Activated CD4-positive, alpha-beta memory T cell treated with anti-CD3 and anti-CD28 coated beads, Interleukin-2, amount 10 ng/mL, durations not matched to agents 7 days and 5 days (primary cell): ENCODE measurements around the gene UGT2B11. TPM values are rescaled to one million over a fixed set of nuclear protein-coding genes. Genes with fewer than 3 reads are reported as not detected.

Source experiments
- CTCF ChIA-PET: fragments of 350-600 bp; sonication (Branson Sonifier 250); formaldehyde crosslinking; loops from one replicate; lab custom pipeline; 2021; ENCODE audit warnings: antibody characterized with exemption, inconsistent platforms; lab: Charles Lee
- POLR2A ChIA-PET: fragments of 350-600 bp; sonication (Branson Sonifier 250); formaldehyde crosslinking; loops from one replicate; lab custom pipeline; 2021; ENCODE audit warnings: antibody characterized with exemption; lab: Charles Lee
- DNase-seq: peaks from one replicate; pipeline ENCODE4 v3.0.0-alpha.2; 2020
- H3K27ac Mint-ChIP-seq: one replicate; pipeline ENCODE4 v1.8.0; 2021; ENCODE audit warnings: mild to moderate bottlenecking, mixed read lengths
- H3K27me3 Mint-ChIP-seq: one replicate; pipeline ENCODE4 v1.8.0; 2021; ENCODE audit warnings: mixed read lengths
- H3K36me3 Mint-ChIP-seq: one replicate; pipeline ENCODE4 v1.8.0; 2021; ENCODE audit warnings: low read depth, mixed read lengths
- H3K4me1 Mint-ChIP-seq: one replicate; pipeline ENCODE4 v1.8.0; 2021; ENCODE audit warnings: mixed read lengths
- H3K4me3 Mint-ChIP-seq: one replicate; pipeline ENCODE4 v1.8.0; 2021; ENCODE audit warnings: mild to moderate bottlenecking, mixed read lengths
- H3K9me3 Mint-ChIP-seq: one replicate; pipeline ENCODE4 v1.8.0; 2021; ENCODE audit warnings: mixed read lengths
- total RNA-seq, 2 experiments: library from RNA; stranded (reverse); gene quantifications; one replicate each; pipeline ENCODE4 v1.2.3, GENCODE V29; 2021

Gene UGT2B11
- total RNA-seq, 2 experiments from 2014 or later = not detected

DNA sequence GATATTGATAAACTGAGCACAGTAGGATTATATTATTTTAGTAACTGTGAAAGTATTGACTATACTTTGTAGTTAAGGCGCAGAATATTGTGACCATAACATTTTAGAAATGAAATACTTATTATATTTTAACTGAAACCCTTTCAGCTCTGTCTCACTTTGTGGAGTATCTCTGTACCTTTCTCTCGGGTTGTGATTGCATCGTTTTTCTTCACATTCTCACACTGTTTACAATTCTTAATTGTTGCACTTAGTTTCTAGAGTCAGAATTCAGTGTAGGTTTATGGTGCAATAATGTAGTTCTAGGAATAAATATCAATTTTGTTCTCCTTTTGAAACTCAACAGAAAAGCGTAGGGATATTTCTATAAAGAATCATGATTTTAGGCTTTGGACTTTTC, 60.5 kb downstream of the UGT2B11 start:
- ChIA-PET CTCF (no interaction called here), POLR2A (no interaction called here)
- Mint-ChIP-seq H3K27me3 (no peaks in the 10 kb centered on the region), H3K4me1 (no peaks in the 10 kb centered on the region), H3K36me3 (no peaks in the 10 kb centered on the region), H3K4me3 (no peak overlapping the region), H3K27ac (no peak overlapping the region), H3K9me3 (no peaks in the 10 kb centered on the region)
- DNase-seq = no peak

Other genes with a start within 250 kb of the UGT2B11 start
- not detected for gene UGT2B7, start 118.3 kb downstream of the UGT2B11 start, total RNA-seq
- gene UGT2B28, start 65.7 kb upstream of the UGT2B11 start, total RNA-seq = not detected